Endodermal cell (in vitro differentiated cells): ENCODE data around the gene ZNRF2. TPM values are rescaled to one million over a fixed set of nuclear protein-coding genes. Genes with fewer than 3 reads are reported as not detected.

Experiments used
- DNase-seq: peaks from one replicate; pipeline ENCODE4 v3.0.0-alpha.2; 2017
- H3K27ac ChIP-seq: 2 replicates; pipeline ENCODE4 v1.5.1; 2013; ENCODE audit warnings: mild to moderate bottlenecking, low read depth, low read length, moderate library complexity
- H3K27me3 ChIP-seq: 2 replicates; pipeline ENCODE4 v1.6.1; 2013; ENCODE audit warnings: mild to moderate bottlenecking, low read length, moderate library complexity; ENCODE audit not compliant: insufficient read depth, control insufficient read depth, poor library complexity, severe bottlenecking
- H3K36me3 ChIP-seq: 2 replicates; pipeline ENCODE4 v1.7.0; 2013; ENCODE audit warnings: mild to moderate bottlenecking, low read length, moderate library complexity; ENCODE audit not compliant: control insufficient read depth, insufficient read depth
- H3K4me1 ChIP-seq: one replicate; pipeline ENCODE4 v1.7.0; 2013; ENCODE audit warnings: low read length; ENCODE audit not compliant: control insufficient read depth, insufficient read depth
- H3K4me3 ChIP-seq: 2 replicates; pipeline ENCODE4 v1.5.1; 2013; ENCODE audit warnings: mild to moderate bottlenecking, low read length, moderate library complexity
- H3K9ac ChIP-seq: 2 replicates; pipeline ENCODE4 v1.6.1; 2013; ENCODE audit warnings: mild to moderate bottlenecking, low read length, moderate library complexity; ENCODE audit not compliant: poor library complexity, severe bottlenecking; ENCODE audit errors: extremely low read depth
- H3K9me3 ChIP-seq: 2 replicates; pipeline ENCODE4 v1.6.1; 2013; ENCODE audit warnings: mild to moderate bottlenecking, low read length, moderate library complexity; ENCODE audit not compliant: control insufficient read depth
- H3K27ac Mint-ChIP-seq: 2 replicates; pipeline ENCODE4 v1.8.0; 2020; ENCODE audit warnings: mixed read lengths
- H3K27me3 Mint-ChIP-seq: 2 replicates; pipeline ENCODE4 v1.8.0; 2021; ENCODE audit warnings: mild to moderate bottlenecking, mixed read lengths; ENCODE audit not compliant: insufficient read depth
- H3K36me3 Mint-ChIP-seq: 2 replicates; pipeline ENCODE4 v1.8.0; 2020; ENCODE audit warnings: low read depth, mixed read lengths
- H3K4me1 Mint-ChIP-seq: 2 replicates; pipeline ENCODE4 v1.8.0; 2020; ENCODE audit warnings: mixed read lengths
- H3K4me3 Mint-ChIP-seq: 2 replicates; pipeline ENCODE4 v1.8.0; 2020; ENCODE audit warnings: mild to moderate bottlenecking, moderate library complexity, mixed read lengths
- H3K9me3 Mint-ChIP-seq: 2 replicates; pipeline ENCODE4 v1.8.0; 2020; ENCODE audit warnings: mild to moderate bottlenecking, mixed read lengths
- CTCF ChIP-seq: fragments of 200-600 bp; sonication (generic); conservative IDR thresholded peaks from 2 replicates; pipeline ENCODE4 v1.5.0; 2021; ENCODE audit warnings: antibody characterized with exemption, mild to moderate bottlenecking
- WGBS, 2 experiments: methylation state at CpG; one replicate each; pipeline versions ENCODE4 v1.1.5 to v1.1.7; 2013; ENCODE audit warnings: missing lambda C conversion rate in 2 of 2, mixed read lengths in 1 of 2; ENCODE audit not compliant: insufficient coverage in 1 of 2, insufficient read length in 1 of 2; 5-methylcytosine and 5-hydroxymethylcytosine counted together
- total RNA-seq, 2 donors: library from RNA; stranded (reverse); fragmentation: NEBNext Ultra II Directional in 1 of 2; extraction: Animal tissue kit (Norgen Biotek cat#: 25700) in 1 of 2; gene quantifications; 2 replicates in 1 of 2; 3 replicates in 1 of 2; pipeline ENCODE4 v1.2.1, GENCODE V29; 2021

ZNRF2 gene
- total RNA-seq, 2 donors from 2014 or later: 15.5 to 20.9 TPM

GRCh38 chr7:30301751-30302150 lies 17.4 kb downstream of the ZNRF2 start:
- Mint-ChIP-seq H3K36me3 (no peaks in the 10 kb centered on the region), H3K4me1 (peaks cover 18% of the 10 kb centered on the region), H3K4me3 (no peak overlapping the region), H3K27me3 (no peaks in the 10 kb centered on the region), H3K9me3 (no peaks in the 10 kb centered on the region), H3K27ac (no peak overlapping the region)
- 81 to 92% methylated on average over 4 to 6 of the region's 7 CpGs for WGBS, 2 experiments
- no peak overlapping the region for H3K27ac ChIP-seq
- no peak for DNase-seq
- no peaks in the 10 kb centered on the region for H3K27me3 ChIP-seq
- H3K4me1 ChIP-seq: no peaks in the 10 kb centered on the region
- H3K9ac ChIP-seq: no peak overlapping the region
- no peaks in the 10 kb centered on the region for H3K36me3 ChIP-seq
- H3K4me3 ChIP-seq: no peak overlapping the region
- no peak for TF ChIP-seq CTCF
- no peaks in the 10 kb centered on the region for H3K9me3 ChIP-seq

GRCh38 chr7:30302656-30303311 lies 18.4 kb downstream of the ZNRF2 start:
- no peak overlapping the region for H3K4me3 ChIP-seq
- no peak for DNase-seq
- H3K36me3 Mint-ChIP-seq: no peaks in the 10 kb centered on the region
- H3K27me3 ChIP-seq: no peaks in the 10 kb centered on the region
- TF ChIP-seq CTCF: no peak
- WGBS, 2 experiments: 92 to 94% methylated on average over 7 to 10 of the region's 10 CpGs
- peaks cover 25% of the 10 kb centered on the region for H3K4me1 Mint-ChIP-seq
- no peak overlapping the region for H3K4me3 Mint-ChIP-seq
- peaks cover 3% of the 10 kb centered on the region for H3K4me1 ChIP-seq
- H3K9ac ChIP-seq: no peak overlapping the region
- H3K36me3 ChIP-seq: no peaks in the 10 kb centered on the region
- no peaks in the 10 kb centered on the region for H3K27me3 Mint-ChIP-seq
- H3K9me3 ChIP-seq: no peaks in the 10 kb centered on the region
- H3K27ac Mint-ChIP-seq: no peak overlapping the region
- no peak overlapping the region for H3K27ac ChIP-seq
- no peaks in the 10 kb centered on the region for H3K9me3 Mint-ChIP-seq

- no CpG with 5 or more reads among the region's 1 CpG for WGBS, 2 experiments
- Mint-ChIP-seq H3K9me3 (no peaks in the 10 kb centered on the region), H3K27ac (no peak overlapping the region)
Measured at GRCh38 chr7:30303312-30304039, 19.1 kb downstream of the ZNRF2 start.

More at GRCh38 chr7:30303312-30304039, 19.1 kb downstream of the ZNRF2 start:
- H3K4me3 ChIP-seq: no peak overlapping the region
- no peaks in the 10 kb centered on the region for H3K27me3 ChIP-seq
- H3K4me1 ChIP-seq: peaks cover 3% of the 10 kb centered on the region
- H3K27ac ChIP-seq: no peak overlapping the region
- no peak overlapping the region for H3K9ac ChIP-seq
- Mint-ChIP-seq H3K36me3 (no peaks in the 10 kb centered on the region), H3K4me3 (no peak overlapping the region), H3K27me3 (no peaks in the 10 kb centered on the region), H3K4me1 (peaks cover 29% of the 10 kb centered on the region)
- no peaks in the 10 kb centered on the region for H3K9me3 ChIP-seq
- no peaks in the 10 kb centered on the region for H3K36me3 ChIP-seq
- TF ChIP-seq CTCF: no peak
- no peak for DNase-seq
